ENCODE measurements around the gene PLCG2. TPM values are rescaled to one million over a fixed set of nuclear protein-coding genes. Genes with fewer than 3 reads are reported as not detected.
"Not testable (repeated sequence)": the region's sequence is repeated elsewhere in the genome, so short reads cannot be mapped to it uniquely, and the experiment has no call there.

PLCG2 gene
- total and polyA plus RNA-seq, 3 donors from 2014 or later, result 6.8 to 11.3 (median 8.0) TPM

DNA sequence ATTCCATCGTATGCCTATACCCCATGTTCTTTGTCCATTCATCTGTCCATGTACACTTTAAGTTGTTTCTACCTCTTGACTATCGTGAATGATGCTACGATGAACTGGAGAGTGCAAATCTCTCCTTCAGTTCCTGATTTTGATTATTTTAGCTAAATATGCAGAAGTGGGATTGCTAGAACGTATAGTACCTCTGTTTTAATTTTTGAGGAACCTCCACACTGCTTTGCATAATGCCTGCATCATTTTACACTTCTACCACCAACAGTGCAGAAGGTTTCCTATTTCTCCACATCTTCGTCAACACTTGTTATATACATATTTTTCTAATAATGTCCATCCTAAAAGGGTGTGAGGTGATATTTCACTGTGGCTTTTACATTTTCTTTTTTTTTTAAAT is 188.3 kb downstream of the PLCG2 start:
- no peaks in the 10 kb centered on the region for H3K27me3 ChIP-seq
- WGBS, 2 donors, result 79 to 89% methylated on average over 5 of the region's 5 CpGs
- no peak overlapping the region for H3K4me3 ChIP-seq
- no peak for DNase-seq
- no peaks in the 10 kb centered on the region for H3K9me3 ChIP-seq
- H3K27ac ChIP-seq, result no peak overlapping the region
- H3K4me1 ChIP-seq, result no peaks in the 10 kb centered on the region
- intact Hi-C loops (cut with DNase I; ENCODE audit: low total_unique reads), result no loop called here
- no peaks in the 10 kb centered on the region for H3K36me3 ChIP-seq (ENCODE audit: low read depth, missing control alignments)
- TF ChIP-seq POLR2A (IDR thresholded peaks at IDR 0.05), result no peak
- TF ChIP-seq, protein P1, sequence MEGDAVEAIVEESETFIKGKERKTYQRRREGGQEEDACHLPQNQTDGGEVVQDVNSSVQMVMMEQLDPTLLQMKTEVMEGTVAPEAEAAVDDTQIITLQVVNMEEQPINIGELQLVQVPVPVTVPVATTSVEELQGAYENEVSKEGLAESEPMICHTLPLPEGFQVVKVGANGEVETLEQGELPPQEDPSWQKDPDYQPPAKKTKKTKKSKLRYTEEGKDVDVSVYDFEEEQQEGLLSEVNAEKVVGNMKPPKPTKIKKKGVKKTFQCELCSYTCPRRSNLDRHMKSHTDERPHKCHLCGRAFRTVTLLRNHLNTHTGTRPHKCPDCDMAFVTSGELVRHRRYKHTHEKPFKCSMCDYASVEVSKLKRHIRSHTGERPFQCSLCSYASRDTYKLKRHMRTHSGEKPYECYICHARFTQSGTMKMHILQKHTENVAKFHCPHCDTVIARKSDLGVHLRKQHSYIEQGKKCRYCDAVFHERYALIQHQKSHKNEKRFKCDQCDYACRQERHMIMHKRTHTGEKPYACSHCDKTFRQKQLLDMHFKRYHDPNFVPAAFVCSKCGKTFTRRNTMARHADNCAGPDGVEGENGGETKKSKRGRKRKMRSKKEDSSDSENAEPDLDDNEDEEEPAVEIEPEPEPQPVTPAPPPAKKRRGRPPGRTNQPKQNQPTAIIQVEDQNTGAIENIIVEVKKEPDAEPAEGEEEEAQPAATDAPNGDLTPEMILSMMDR (IDR thresholded peaks at IDR 0.05), result no peak

DNA sequence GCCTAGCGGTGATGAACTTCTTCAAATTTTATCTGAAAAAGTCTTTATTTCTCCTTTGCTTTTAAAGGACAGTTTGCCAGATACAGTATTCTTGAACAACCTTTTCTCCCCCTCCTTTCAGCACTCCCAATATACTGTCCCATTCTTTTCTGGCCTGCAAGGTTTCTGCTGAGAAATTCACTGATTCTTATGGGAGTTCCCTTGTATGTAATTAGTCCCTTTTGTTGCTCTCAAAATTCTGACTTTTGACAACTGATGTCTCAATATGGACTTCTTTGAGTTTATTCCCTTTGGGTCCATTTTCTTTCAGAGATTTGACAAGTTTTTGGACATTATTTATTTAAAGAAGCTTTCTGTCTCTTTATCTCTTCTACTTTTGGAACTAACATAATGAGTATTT is 192.8 kb downstream of the PLCG2 start:
- Histone ChIP-seq H3K4me1 (no peaks in the 10 kb centered on the region), H3K9me3 (no peaks in the 10 kb centered on the region), H3K27me3 (no peaks in the 10 kb centered on the region), H3K36me3 (ENCODE audit: low read depth, missing control alignments) (no peaks in the 10 kb centered on the region), H3K4me3 (no peak overlapping the region), H3K27ac (no peak overlapping the region)
- DNase-seq, result no peak
- 89 to 96% methylated on average over 1 of the region's 1 CpG for WGBS, 2 donors
- intact Hi-C loops (cut with DNase I; ENCODE audit: low total_unique reads), result no loop called here
- no peak for TF ChIP-seq POLR2A (IDR thresholded peaks at IDR 0.05)
- TF ChIP-seq, protein P1 (IDR thresholded peaks at IDR 0.05), result no peak

DNA sequence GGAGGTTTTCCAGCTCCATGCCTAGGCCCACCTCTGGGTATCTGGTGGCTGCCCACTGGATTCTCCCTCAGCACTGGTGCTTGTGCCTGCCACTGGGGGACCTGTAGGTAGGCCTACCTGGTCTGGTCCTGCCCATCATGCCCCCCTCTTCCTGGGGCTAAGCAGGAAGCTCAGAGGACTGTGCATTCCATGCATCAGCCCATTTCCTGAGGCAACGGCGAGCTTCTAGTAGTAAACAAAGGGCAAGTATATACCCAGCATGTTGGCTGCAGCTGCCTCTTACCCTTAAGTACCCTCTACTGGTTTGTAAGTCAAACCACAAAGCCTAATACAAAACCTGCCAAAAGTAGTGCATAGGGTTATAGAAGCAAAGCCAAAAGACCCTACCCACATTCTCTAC is 194.6 kb downstream of the PLCG2 start:
- Histone ChIP-seq H3K4me3 (no peak overlapping the region), H3K4me1 (no peaks in the 10 kb centered on the region), H3K9me3 (no peaks in the 10 kb centered on the region), H3K27ac (no peak overlapping the region), H3K36me3 (ENCODE audit: low read depth, missing control alignments) (no peaks in the 10 kb centered on the region), H3K27me3 (no peaks in the 10 kb centered on the region)
- TF ChIP-seq, protein P1 (IDR thresholded peaks at IDR 0.05), result no peak
- no peak for TF ChIP-seq POLR2A (IDR thresholded peaks at IDR 0.05)
- WGBS, 2 donors, result 59 to 94% methylated on average over 2 of the region's 2 CpGs
- no peak for DNase-seq
- intact Hi-C loops (cut with DNase I; ENCODE audit: low total_unique reads), result no loop called here

DNA sequence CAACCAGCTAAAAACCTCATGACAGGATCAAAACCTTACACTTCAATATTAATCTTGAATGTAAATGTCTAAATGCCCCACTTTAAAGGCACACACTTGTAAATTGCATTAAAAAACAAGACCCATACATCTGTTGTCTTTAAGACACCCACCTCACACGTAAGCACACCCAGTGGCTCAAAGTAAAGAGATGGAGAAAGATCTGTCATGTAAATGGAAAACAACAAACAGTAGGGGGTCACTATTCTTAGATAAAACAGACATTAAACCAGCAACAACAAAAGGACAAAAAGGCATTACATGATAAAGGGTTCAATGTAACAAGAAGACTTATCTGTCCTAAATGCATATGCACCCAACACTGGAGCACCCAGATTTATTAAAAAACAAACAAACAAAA is 196.5 kb downstream of the PLCG2 start:
- 73 to 77% methylated on average over 1 of the region's 1 CpG for WGBS, 2 donors
- H3K4me1 ChIP-seq, result no peaks in the 10 kb centered on the region
- H3K36me3 ChIP-seq (ENCODE audit: low read depth, missing control alignments), result no peaks in the 10 kb centered on the region
- no peak overlapping the region for H3K27ac ChIP-seq
- no peak for TF ChIP-seq POLR2A (IDR thresholded peaks at IDR 0.05)
- TF ChIP-seq, protein P1 (IDR thresholded peaks at IDR 0.05), result no peak
- no peak for DNase-seq
- H3K9me3 ChIP-seq, result no peaks in the 10 kb centered on the region
- H3K27me3 ChIP-seq, result no peaks in the 10 kb centered on the region
- intact Hi-C loops (cut with DNase I; ENCODE audit: low total_unique reads), result no loop called here
- H3K4me3 ChIP-seq, result no peak overlapping the region

DNA sequence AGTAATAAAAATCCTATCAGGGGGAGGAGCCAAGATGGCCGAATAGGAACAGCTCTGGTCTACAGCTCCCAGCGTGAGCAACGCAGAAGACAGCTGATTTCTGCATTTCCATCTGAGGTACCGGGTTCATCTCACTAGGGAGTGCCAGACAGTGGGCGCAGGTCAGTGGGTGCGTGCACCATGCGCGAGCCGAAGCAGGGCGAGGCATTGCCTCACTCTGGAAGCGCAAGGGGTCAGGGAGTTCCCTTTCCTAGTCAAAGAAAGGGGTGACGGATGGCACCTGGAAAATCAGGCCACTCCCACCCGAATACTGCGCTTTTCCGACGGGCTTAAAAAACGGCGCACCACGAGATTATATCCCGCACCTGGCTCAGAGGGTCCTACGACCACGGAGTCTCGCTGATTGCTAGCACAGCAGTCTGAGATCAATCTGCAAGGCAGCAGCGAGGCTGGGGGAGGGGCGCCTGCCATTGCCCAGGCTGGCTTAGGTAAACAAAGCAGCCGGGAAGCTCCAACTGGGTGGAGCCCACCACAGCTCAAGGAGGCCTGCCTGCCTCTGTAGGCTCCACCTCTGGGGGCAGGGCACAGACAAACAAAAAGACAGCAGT is 198.3 kb downstream of the PLCG2 start:
- intact Hi-C loops (cut with DNase I; ENCODE audit: low total_unique reads); H3K27me3 ChIP-seq; H3K4me3 ChIP-seq; DNase-seq; H3K27ac ChIP-seq; H3K36me3 ChIP-seq (ENCODE audit: low read depth, missing control alignments); H3K4me1 ChIP-seq; H3K9me3 ChIP-seq: not testable (repeated sequence)
- WGBS, 2 donors, result 92 to 95% methylated on average over 24 to 26 of the region's 26 CpGs
